ENCODE measurements around the gene SEPTIN8. TPM values are rescaled to one million over a fixed set of nuclear protein-coding genes. Genes with fewer than 3 reads are reported as not detected.
A peak's percentile ranks its signal among the peaks of the same experiment; 100 is the strongest.

SEPTIN8 gene
- total and polyA plus RNA-seq, 2 donors (not counting 3 experiments of a cell fraction or from before 2014, with no cell fraction given): 56.6 to 82.1 TPM

DNA sequence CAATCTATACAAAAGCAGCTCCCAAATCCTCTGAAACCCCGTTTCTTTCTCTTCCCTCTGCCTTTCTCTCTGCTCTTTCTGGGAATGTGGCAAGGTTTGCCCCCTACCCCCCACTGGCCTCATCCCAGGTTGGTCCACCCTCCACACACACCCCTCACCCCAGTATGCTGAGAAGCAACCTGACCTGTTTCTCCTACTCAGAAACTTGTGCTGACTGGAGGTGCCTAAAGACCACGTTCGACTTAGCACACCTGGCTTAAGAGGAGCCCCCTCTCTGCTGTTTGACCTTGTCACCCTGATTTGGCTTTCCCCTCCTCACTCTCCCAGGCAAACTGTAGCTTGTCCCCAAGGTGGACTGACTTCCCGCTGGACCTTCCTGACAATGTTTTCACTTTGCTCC is 1.1 kb upstream of the SEPTIN8 start:
- dilution Hi-C loops (cut with MboI; ENCODE audit: extremely low pct_ligation_motif_present, low sequenced_read_pairs): no loop called here
- Histone ChIP-seq H3K79me2 (ENCODE audit: control insufficient read depth, insufficient read depth, low read length) (peaks cover 26% of the 10 kb centered on the region), H2AFZ (ENCODE audit: low read depth, low read length) (peak overlapping the region; percentile 57), H3K36me3 (ENCODE audit: control insufficient read depth in 2 of 2, extremely low read depth in 1 of 2, insufficient read depth in 2 of 2, low read length in 2 of 2) (no peaks in the 10 kb centered on the region), H4K20me1 (replicated peaks; ENCODE audit: control insufficient read depth, extremely low read depth, insufficient read depth, low read length) (no peaks in the 10 kb centered on the region), H3K4me2 (ENCODE audit: insufficient read depth, low read length) (peak overlapping the region; percentile 68), H3K9me1 (replicated peaks; ENCODE audit: control insufficient read depth, extremely low read depth, insufficient read depth, low read length) (no peaks in the 10 kb centered on the region), H3K4me1 (ENCODE audit: control insufficient read depth, extremely low read depth, insufficient read depth, low read length) (peaks cover 28% of the 10 kb centered on the region), H3K27ac (ENCODE audit: insufficient read depth, low read depth, low read length) (no peak overlapping the region), H3K27me3 (ENCODE audit: control insufficient read depth in 2 of 2, insufficient read depth in 2 of 2, low read length in 2 of 2) (no peaks in the 10 kb centered on the region), H3K9me3 (replicated peaks; ENCODE audit: control insufficient read depth, insufficient read depth, low read length) (no peaks in the 10 kb centered on the region), H3K9ac (replicated peaks; ENCODE audit: extremely low read depth, insufficient read depth, low read length) (no peak overlapping the region), H3K4me3 (replicated peaks in 1 of 3; ENCODE audit: insufficient read depth in 1 of 3, low read depth in 1 of 3, low read length in 3 of 3) (peak overlapping the region in 1 of 3 experiments; percentile 62)
- FAIRE-seq: no peak
- TF ChIP-seq FOS (IDR thresholded peaks at IDR 0.05; ENCODE audit: borderline replicate concordance, insufficient read depth, low read length): no peak
- TF ChIP-seq, protein P1, sequence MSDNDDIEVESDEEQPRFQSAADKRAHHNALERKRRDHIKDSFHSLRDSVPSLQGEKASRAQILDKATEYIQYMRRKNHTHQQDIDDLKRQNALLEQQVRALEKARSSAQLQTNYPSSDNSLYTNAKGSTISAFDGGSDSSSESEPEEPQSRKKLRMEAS (IDR thresholded peaks at IDR 0.05; ENCODE audit: insufficient read depth, insufficient read length): no peak
- TF ChIP-seq POLR2A (IDR thresholded peaks at IDR 0.05; ENCODE audit: low read depth, low read length): no peak
- TF ChIP-seq JUN (IDR thresholded peaks at IDR 0.05; ENCODE audit: borderline replicate concordance, insufficient read depth, insufficient read length, low read depth): no peak
- TF ChIP-seq MYC (IDR thresholded peaks at IDR 0.05; ENCODE audit: low read depth, low read length): no peak
- TF ChIP-seq, protein P2, sequence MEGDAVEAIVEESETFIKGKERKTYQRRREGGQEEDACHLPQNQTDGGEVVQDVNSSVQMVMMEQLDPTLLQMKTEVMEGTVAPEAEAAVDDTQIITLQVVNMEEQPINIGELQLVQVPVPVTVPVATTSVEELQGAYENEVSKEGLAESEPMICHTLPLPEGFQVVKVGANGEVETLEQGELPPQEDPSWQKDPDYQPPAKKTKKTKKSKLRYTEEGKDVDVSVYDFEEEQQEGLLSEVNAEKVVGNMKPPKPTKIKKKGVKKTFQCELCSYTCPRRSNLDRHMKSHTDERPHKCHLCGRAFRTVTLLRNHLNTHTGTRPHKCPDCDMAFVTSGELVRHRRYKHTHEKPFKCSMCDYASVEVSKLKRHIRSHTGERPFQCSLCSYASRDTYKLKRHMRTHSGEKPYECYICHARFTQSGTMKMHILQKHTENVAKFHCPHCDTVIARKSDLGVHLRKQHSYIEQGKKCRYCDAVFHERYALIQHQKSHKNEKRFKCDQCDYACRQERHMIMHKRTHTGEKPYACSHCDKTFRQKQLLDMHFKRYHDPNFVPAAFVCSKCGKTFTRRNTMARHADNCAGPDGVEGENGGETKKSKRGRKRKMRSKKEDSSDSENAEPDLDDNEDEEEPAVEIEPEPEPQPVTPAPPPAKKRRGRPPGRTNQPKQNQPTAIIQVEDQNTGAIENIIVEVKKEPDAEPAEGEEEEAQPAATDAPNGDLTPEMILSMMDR (IDR thresholded peaks at IDR 0.05; ENCODE audit: extremely low read depth in 1 of 2, insufficient read depth in 1 of 2, low read depth in 1 of 2, low read length in 2 of 2): no peak
- TF ChIP-seq POLR2AphosphoS5 (IDR thresholded peaks at IDR 0.05; ENCODE audit: insufficient read depth, low read depth, low read length): no peak
- TF ChIP-seq GATA2 (IDR thresholded peaks at IDR 0.05; ENCODE audit: insufficient read depth, insufficient read length, low read depth, low read length): no peak
- TF ChIP-seq EZH2 (IDR thresholded peaks at IDR 0.05; ENCODE audit: borderline replicate concordance, low read depth, low read length, severe bottlenecking): no peak
- POLR2A ChIA-PET: no interaction called here
- intact Hi-C loops (cut with micrococcal nuclease): no loop called here
- CTCF ChIA-PET: interaction anchor here (1.1 to 3.0 kb wide), 2 partner anchors 23 to 42 kb away, joined by 5 to 17 read pairs; no protein-coding TSS in a partner anchor
- no TSS peak for BruUV-seq (replicated peaks)
- DNase-seq (ENCODE audit: low read depth, low spot score): no peak

Data from endothelial cell of umbilical vein (primary cell).